HG03045 (cell line): ENCODE results near the gene PCDHA4.
"Not testable (repeated sequence)": the region's sequence is repeated elsewhere in the genome, so short reads cannot be mapped to it uniquely, and the experiment has no call there.

ENCODE experiments used
- ATAC-seq: cut with Tn5 transposase; IDR thresholded peaks from one replicate; pipeline ENCODE4 v1.9.1; 2021; ENCODE audit warnings: mild to moderate bottlenecking, moderate library complexity; ENCODE audit not compliant: unreplicated experiment

The PCDHA4 gene

GRCh38 chr5:140806834-140807775, at the start of gene PCDHA4:
PCDHA4 (plus strand) TSS chr5:140807068.
- no peak for ATAC-seq

GRCh38 chr5:140764177-140764973, 42.5 kb upstream of the PCDHA4 start:
- no peak for ATAC-seq

- ATAC-seq: no peak
These were observed 39.4 kb upstream of the PCDHA4 start for GRCh38 chr5:140767444-140767843.

GRCh38 chr5:140780512-140780911, 26.4 kb upstream of the PCDHA4 start:
- ATAC-seq: no peak

DNA sequence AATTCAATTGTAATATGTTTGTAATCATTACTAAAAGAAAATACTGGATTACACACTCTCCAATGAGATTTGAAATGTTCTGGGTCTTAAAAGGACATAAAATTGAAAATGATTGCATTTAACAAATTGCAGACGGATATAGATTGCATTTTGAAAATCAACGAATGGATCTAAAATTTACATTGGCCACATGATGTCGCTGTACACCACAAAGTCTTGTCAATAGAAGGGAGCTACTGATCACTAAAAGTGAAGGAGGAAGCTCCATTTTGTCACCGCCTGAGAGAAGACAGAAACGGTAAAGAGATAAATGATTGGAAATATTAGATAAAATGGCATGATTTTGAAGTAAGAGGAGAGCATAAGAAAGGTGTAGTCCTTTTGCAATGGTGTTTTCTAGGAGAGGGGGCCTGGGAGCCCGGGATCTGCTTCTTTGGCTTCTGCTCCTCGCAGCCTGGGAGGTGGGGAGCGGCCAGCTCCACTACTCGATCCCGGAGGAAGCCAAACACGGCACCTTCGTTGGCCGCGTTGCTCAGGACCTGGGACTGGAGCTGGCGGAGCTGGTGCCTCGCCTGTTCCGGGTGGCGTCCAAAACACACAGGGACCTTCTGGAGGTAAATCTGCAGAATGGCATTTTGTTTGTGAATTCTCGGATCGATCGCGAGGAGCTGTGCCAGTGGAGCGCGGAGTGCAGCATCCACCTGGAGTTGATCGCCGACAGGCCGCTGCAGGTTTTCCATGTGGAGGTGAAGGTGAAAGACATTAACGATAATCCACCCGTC, 20.8 kb upstream of the PCDHA4 start, which contains the start of gene PCDHA1:
PCDHA1 (plus strand) TSS at position 236 of the 782 bp plus-strand sequence.
- ATAC-seq: no peak

GRCh38 chr5:140787422-140787821, 19.4 kb upstream of the PCDHA4 start:
- ATAC-seq: not testable (repeated sequence)

DNA sequence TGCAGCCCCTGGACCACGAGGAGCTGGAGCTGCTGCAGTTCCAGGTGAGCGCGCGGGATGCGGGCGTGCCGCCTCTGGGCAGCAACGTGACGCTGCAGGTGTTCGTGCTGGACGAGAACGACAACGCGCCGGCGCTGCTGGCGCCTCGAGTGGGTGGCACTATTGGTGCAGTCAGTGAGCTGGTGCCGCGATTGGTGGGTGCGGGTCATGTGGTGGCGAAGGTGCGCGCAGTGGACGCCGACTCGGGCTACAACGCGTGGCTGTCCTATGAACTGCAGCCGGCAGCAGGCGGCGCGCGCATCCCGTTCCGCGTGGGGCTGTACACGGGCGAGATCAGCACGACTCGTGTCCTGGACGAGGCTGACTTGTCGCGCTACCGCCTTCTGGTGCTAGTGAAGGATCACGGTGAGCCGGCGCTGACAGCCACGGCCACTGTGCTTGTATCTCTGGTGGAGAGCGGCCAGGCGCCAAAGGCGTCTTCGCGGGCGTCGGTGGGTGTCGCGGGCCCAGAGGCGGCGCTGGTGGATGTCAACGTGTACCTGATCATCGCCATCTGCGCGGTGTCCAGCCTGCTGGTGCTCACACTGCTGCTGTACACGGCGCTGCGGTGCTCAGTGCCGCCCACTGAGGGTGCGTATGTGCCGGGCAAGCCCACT, 18.9 kb upstream of the PCDHA4 start:
- not testable (repeated sequence) for ATAC-seq

DNA sequence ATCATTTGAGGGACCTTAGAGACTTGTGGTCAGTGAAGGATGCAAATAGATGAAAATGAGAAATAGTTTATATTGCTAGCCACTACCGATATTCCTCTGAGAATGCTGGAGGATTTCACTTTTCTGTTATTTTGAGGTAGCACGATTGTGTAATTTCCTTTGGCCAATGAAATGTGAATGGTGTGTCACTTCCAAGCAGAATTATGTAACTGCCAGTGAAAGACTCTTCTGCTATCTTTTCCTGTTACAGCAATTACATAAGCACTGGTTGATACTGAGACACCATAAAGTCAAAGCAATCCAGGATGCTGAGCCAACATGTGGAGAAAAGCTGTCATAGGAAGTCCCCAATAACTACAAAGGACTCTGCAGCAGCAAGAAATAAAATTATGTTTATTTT, 15.8 kb upstream of the PCDHA4 start:
- ATAC-seq: no peak

GRCh38 chr5:140794595-140795258, 12.1 kb upstream of the PCDHA4 start, which contains the start of gene PCDHA2:
PCDHA2 (plus strand) TSS chr5:140794852.
- ATAC-seq: no peak

GRCh38 chr5:140795259-140795641, 11.6 kb upstream of the PCDHA4 start:
- no peak for ATAC-seq

DNA sequence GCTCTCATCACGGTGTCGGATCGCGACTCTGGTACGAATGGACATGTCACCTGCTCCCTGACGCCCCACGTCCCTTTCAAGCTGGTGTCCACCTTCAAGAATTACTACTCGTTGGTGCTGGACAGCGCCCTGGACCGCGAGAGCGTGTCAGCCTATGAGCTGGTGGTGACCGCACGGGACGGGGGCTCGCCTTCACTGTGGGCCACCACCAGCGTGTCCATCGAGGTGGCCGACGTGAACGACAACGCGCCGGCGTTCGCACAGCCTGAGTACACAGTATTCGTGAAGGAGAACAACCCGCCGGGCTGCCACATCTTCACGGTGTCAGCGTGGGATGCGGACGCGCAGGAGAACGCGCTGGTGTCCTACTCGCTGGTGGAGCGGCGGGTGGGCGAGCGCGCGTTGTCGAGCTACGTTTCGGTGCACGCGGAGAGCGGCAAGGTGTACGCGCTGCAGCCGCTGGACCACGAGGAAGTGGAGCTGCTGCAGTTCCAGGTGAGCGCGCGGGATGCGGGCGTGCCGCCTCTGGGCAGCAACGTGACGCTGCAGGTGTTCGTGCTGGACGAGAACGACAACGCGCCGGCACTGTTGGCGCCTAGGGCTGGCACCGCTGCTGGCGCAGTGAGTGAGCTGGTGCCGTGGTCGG, 10.7 kb upstream of the PCDHA4 start:
- ATAC-seq: not testable (repeated sequence)

DNA sequence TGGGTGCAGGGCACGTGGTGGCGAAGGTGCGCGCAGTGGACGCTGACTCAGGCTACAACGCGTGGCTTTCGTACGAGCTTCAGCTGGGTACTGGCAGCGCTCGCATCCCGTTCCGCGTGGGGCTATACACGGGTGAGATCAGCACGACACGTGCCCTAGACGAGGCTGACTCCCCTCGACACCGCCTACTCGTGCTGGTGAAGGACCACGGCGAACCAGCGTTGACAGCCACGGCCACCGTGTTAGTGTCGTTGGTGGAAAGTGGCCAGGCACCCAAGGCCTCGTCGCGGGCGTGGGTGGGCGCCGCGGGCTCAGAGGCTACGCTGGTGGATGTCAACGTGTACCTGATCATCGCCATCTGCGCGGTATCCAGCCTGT, 10.2 kb upstream of the PCDHA4 start:
- no peak for ATAC-seq

- no peak for ATAC-seq
These were observed 5.9 kb upstream of the PCDHA4 start, which contains the start of gene PCDHA3 for GRCh38 chr5:140800816-140801493. PCDHA3 (plus strand) TSS chr5:140801057.

- no peak for ATAC-seq
These were observed 5.4 kb upstream of the PCDHA4 start for GRCh38 chr5:140801494-140801841.

- ATAC-seq: not testable (repeated sequence)
These were observed 4.5 kb upstream of the PCDHA4 start for GRCh38 chr5:140802381-140802780.

GRCh38 chr5:140802781-140803271, 4.0 kb upstream of the PCDHA4 start:
- no peak for ATAC-seq

GRCh38 chr5:140808241-140808888, 1.5 kb downstream of the PCDHA4 start:
- ATAC-seq: not testable (repeated sequence)

DNA sequence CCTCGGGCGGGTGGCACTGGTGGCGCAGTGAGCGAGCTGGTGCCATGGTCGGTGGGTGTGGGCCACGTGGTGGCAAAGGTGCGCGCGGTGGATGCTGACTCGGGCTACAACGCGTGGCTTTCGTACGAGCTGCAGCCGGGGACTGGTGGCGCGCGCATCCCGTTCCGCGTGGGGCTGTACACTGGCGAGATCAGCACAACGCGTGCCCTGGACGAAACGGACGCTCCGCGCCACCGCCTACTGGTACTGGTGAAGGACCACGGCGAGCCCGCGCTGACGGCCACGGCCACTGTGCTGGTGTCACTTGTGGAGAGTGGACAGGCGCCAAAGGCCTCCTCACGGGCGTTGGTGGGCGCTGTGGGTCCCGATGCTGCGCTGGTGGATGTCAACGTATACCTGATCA, 2.0 kb downstream of the PCDHA4 start:
- ATAC-seq: no peak
